ENCODE measurements around the gene E2F2. TPM values are rescaled to one million over a fixed set of nuclear protein-coding genes. Genes with fewer than 3 reads are reported as not detected.

Gene E2F2
- total RNA-seq, 1 experiment from 2014 or later: 16.3 TPM

- POLR2A ChIA-PET: interaction anchor here (1.4 kb wide), 1 partner anchor 92 kb away, joined by 4 read pairs; no protein-coding TSS in a partner anchor
- Histone ChIP-seq H3K9me2 (ENCODE audit: insufficient read depth) (no peaks in the 10 kb centered on the region), H3K4me1 (ENCODE audit: control insufficient read depth in 1 of 2, insufficient read depth in 2 of 2, low read length in 2 of 2) (peaks cover 10 to 28% of the 10 kb centered on the region in 2 experiments; a peak in 3 of 4 replicates), H3K9ac (ENCODE audit: low read length) (no peak overlapping the region), H4K20me1 (ENCODE audit: insufficient read depth) (no peaks in the 10 kb centered on the region), H3K27ac (ENCODE audit: low read depth, low read length) (no peak overlapping the region), H3K79me2 (ENCODE audit: insufficient read depth, low read length) (no peaks in the 10 kb centered on the region), H3K4me2 (ENCODE audit: low read length) (no peak overlapping the region), H3K27me3 (ENCODE audit: insufficient read depth, low read length) (no peaks in the 10 kb centered on the region), H3K4me3 (replicated peaks in 1 of 2; ENCODE audit: low read depth in 1 of 2, low read length in 2 of 2) (no peak overlapping the region), H3K9me3 (ENCODE audit: control insufficient read depth in 1 of 2, insufficient read depth in 1 of 2, low read depth in 1 of 2, low read length in 2 of 2) (no peaks in the 10 kb centered on the region), H3K36me3 (ENCODE audit: control insufficient read depth in 1 of 2, insufficient read depth in 2 of 2, low read length in 2 of 2) (no peaks in the 10 kb centered on the region), H2AFZ (ENCODE audit: low read depth, low read length, poor library complexity, severe bottlenecking) (peak overlapping the region; percentile 80)
- peak; percentile 73 for ATAC-seq
- intact Hi-C loops (cut with micrococcal nuclease): loop anchor here (1.0 to 5.0 kb wide), 3 partner anchors 93 to 208 kb away; no protein-coding TSS in a partner anchor
- BruUV-seq (replicated peaks): no TSS peak
- RAD21 ChIA-PET (ENCODE audit: low non-redundant PET in 1 of 2, low total read pairs in 2 of 2, uncharacterized antibody in 2 of 2, unreplicated experiment in 2 of 2): interaction anchor here (1.3 to 3.6 kb wide), 3 partner anchors 90 to 93 kb away, joined by 4 to 25 read pairs (median 23); no protein-coding TSS in a partner anchor
- TF ChIP-seq CBX3 (IDR thresholded peaks at IDR 0.05; ENCODE audit: low read depth) (no peak), TCF7L2 (IDR thresholded peaks at IDR 0.05; ENCODE audit: borderline replicate concordance, extremely low read depth, insufficient read depth, insufficient read length) (peak; percentile 47), ATF3 (IDR thresholded peaks at IDR 0.05) (no peak; the same call in 1 of the 2 replicates), RAD21 (IDR thresholded peaks at IDR 0.05; ENCODE audit: low read depth) (peak; percentile 99), CTCF (IDR thresholded peaks at IDR 0.05 in 2 of 3, conservative IDR thresholded peaks at IDR 0.05 in 1 of 3; ENCODE audit: borderline replicate concordance in 1 of 3, insufficient read depth in 1 of 3, low read depth in 2 of 3, low read length in 2 of 3) (peak; percentile 82 to 97 (median 93))
- CTCF ChIA-PET: interaction anchor here (1.0 to 4.2 kb wide), 5 partner anchors 48 to 372 kb away, joined by 3 to 104 read pairs (median 5); no protein-coding TSS in a partner anchor
- DNase-seq (ENCODE audit: low read depth, low spot score): no peak
Measured at GRCh38 chr1:23544444-23545389, 13.7 kb upstream of the E2F2 start.

Measured in HCT116 (cell line).